ENCODE measurements around the gene FUT7. TPM values are rescaled to one million over a fixed set of nuclear protein-coding genes. Genes with fewer than 3 reads are reported as not detected.
A peak's percentile ranks its signal among the peaks of the same experiment; 100 is the strongest.

Gene FUT7
- total RNA-seq, 1 experiment from 2014 or later, result not detected

GRCh38 chr9:136982232-136983051 lies 49.4 kb downstream of the FUT7 start, which contains the start of gene LCNL1:
Gene LCNL1, plus strand, starts transcription at chr9:136982993. Its CDS starts 594 bp downstream, at chr9:136983587.
- Histone ChIP-seq H3K23ac (ENCODE audit: insufficient read length, low read depth, low read length) (no peak within 1 kb of the TSS), H3K56ac (ENCODE audit: insufficient read length, low read depth, low read length) (no peak within 1 kb of the TSS), H3K23me2 (ENCODE audit: insufficient read length, low read depth, low read length, poor library complexity, severe bottlenecking) (peaks cover 9% of the 10 kb centered on the region), H3K27me3 (ENCODE audit: insufficient read depth, low read length) (no peaks in the 10 kb centered on the region), H4K5ac (ENCODE audit: insufficient read length, low read depth, low read length) (no peak within 1 kb of the TSS), H2BK20ac (ENCODE audit: low read depth, low read length, poor library complexity, severe bottlenecking) (no peak within 1 kb of the TSS), H3K4me1 (ENCODE audit: insufficient read depth, low read length) (no peaks in the 10 kb centered on the region; the same call in 1 of the 2 replicates), H3K18ac (ENCODE audit: insufficient read length, low read depth, low read length) (no peak within 1 kb of the TSS), H2AFZ (ENCODE audit: low read length) (no peak within 1 kb of the TSS), H3K4ac (ENCODE audit: low read depth, low read length) (no peak within 1 kb of the TSS), H3T11ph (ENCODE audit: low read length) (no peak within 1 kb of the TSS), H2BK15ac (ENCODE audit: low read depth, low read length) (no peak within 1 kb of the TSS), H4K8ac (replicated peaks; ENCODE audit: insufficient read length, low read depth, low read length) (no peak within 1 kb of the TSS), H4K20me1 (ENCODE audit: control insufficient read depth, insufficient read depth, insufficient read length) (no peaks in the 10 kb centered on the region), H3K79me2 (ENCODE audit: insufficient read depth, low read length) (no peaks in the 10 kb centered on the region), H2BK5ac (ENCODE audit: insufficient read length, low read length) (no peak within 1 kb of the TSS), H3K27ac (ENCODE audit: insufficient read length, low read depth, low read length) (no peak within 1 kb of the TSS), H4K91ac (ENCODE audit: insufficient read length, low read depth, low read length) (no peak within 1 kb of the TSS), H3K9ac (ENCODE audit: extremely low read depth, insufficient read length, low read length) (no peak within 1 kb of the TSS), H3K9me3 (ENCODE audit: control insufficient read depth, low read depth, low read length) (no peaks in the 10 kb centered on the region), H2BK12ac (ENCODE audit: insufficient read length, low read depth, low read length) (no peak within 1 kb of the TSS), H2BK120ac (ENCODE audit: low read depth, low read length, poor library complexity, severe bottlenecking) (no peak within 1 kb of the TSS), H3K14ac (ENCODE audit: insufficient read depth, low read length) (no peak within 1 kb of the TSS; the same call in 1 of the 2 replicates), H2AK5ac (ENCODE audit: insufficient read length, low read length) (no peak within 1 kb of the TSS), H3K79me1 (ENCODE audit: insufficient read depth, low read depth, low read length, poor library complexity, severe bottlenecking) (no peaks in the 10 kb centered on the region), H3K4me2 (ENCODE audit: insufficient read depth, insufficient read length, low read length) (no peak within 1 kb of the TSS)
- peaks cover 2% of the 10 kb centered on the region for H3K27me3 Mint-ChIP-seq (ENCODE audit: low read depth)
- TF ChIP-seq CTCF (conservative IDR thresholded peaks at IDR 0.05), result no peak
- H3K36me3 Mint-ChIP-seq (ENCODE audit: insufficient read depth in 1 of 3, low read depth in 3 of 3), result peaks cover 0 to 3% (median 0%) of the 10 kb centered on the region in 3 experiments; a peak in 1 of 7 replicates
- WGBS (ENCODE audit: extremely low coverage, insufficient read length, low lambda C conversion rate), result no CpG with 5 or more reads among the region's 18 CpGs
- H3K4me1 Mint-ChIP-seq, result peaks cover under 1 to 9% of the 10 kb centered on the region in 2 experiments
- H3K27ac Mint-ChIP-seq, result peak within 1 kb of the TSS in 1 of 3 experiments; percentile 74; a peak in 1 of 7 replicates
- no peaks in the 10 kb centered on the region for H3K9me3 Mint-ChIP-seq
- no peak within 1 kb of the TSS; a peak in 1 of 5 replicates for H3K4me3 Mint-ChIP-seq
- no peak for DNase-seq

Measured in H9 (cell line).